GM21737 (cell line): ENCODE results near the gene DAO.
"Not testable (repeated sequence)": the region's sequence is repeated elsewhere in the genome, so short reads cannot be mapped to it uniquely, and the experiment has no call there.

ENCODE experiments used
- ATAC-seq: cut with Tn5 transposase; IDR thresholded peaks from one replicate; pipeline ENCODE4 v1.9.1; 2021; ENCODE audit warnings: mild to moderate bottlenecking, moderate library complexity; ENCODE audit not compliant: unreplicated experiment

The DAO gene

DNA sequence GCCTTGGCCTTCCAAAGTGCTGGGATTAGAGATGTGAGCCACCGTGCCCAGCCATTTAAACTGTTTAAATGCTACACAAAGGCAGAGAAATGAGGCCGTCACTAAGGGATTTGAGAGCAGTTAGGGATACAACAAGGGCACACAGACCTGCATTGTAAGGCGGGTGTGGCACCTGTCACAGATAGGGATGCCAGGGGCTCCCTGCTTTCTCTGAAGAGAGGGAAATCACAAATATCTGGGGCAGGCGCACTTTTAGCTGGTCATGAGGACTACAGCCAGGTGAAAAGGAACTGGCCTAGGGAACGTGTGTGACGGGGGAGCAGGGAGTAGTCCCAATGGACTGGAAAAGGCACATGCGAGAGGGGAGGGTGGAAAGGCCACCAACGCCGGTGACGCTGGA, 32.2 kb upstream of the DAO start:
- no peak for ATAC-seq

DNA sequence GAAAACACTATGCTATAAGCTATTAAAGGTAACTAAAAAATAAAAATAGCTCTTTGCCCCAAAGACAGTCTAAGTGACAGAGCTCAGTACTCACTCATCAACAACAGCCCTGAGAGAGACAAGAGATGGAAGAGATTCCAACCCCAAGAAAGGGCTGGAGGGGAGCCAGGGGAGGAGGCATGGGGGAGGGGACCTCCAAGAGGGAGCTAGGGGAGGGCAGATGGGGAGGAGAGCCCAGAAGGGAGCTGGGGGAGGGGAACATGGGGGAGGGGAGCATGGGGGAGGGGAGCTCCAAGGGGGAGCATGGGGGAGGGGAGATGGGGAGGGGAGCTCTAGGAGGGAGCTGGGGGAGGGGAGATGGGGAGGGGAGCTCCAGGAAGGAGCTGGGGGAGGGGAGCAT, 30.2 kb upstream of the DAO start:
- ATAC-seq = no peak

DNA sequence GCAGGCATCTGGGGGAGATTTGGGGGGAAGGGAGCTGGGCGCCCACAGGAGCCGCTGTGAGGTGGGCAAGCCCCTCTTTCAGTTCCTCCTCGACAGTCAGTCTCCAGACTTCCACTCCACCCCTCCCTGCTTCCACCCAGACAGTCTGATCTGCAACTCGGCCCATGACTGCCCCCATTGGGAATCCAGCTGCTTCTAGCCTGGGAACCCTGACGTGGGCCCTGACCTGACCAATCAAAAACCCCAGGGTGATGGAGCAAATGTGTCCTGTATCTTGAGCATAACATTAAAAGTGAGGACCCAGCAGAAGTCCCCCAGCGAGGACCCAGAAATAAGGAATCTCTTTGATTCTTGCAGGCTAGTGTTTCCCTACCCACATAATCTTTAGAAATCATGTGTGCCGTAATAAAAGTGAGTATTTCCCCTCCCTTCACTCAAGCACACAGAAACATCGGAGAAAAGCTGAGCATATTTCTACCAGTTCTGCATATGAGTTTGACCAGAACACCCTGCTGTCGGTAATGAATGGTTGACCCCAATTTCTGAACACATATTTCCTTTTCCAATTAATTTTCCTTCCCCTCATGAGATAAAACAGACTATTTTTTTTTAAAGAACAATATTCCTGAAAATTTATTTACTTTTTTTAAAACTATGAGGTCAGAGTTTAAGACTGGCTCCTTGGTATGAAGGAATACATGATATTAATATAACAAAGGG, 28.9 kb upstream of the DAO start:
- ATAC-seq = peak; percentile 58

- no peak for ATAC-seq
Measured at GRCh38 chr12:108852674-108853309, 27.1 kb upstream of the DAO start.

GRCh38 chr12:108853426-108853825, 26.5 kb upstream of the DAO start:
- no peak for ATAC-seq

GRCh38 chr12:108853981-108854446, 25.9 kb upstream of the DAO start:
- no peak for ATAC-seq

- no peak for ATAC-seq
Measured at GRCh38 chr12:108854451-108855283, 25.2 kb upstream of the DAO start.

GRCh38 chr12:108855284-108856169, 24.4 kb upstream of the DAO start:
- no peak for ATAC-seq

DNA sequence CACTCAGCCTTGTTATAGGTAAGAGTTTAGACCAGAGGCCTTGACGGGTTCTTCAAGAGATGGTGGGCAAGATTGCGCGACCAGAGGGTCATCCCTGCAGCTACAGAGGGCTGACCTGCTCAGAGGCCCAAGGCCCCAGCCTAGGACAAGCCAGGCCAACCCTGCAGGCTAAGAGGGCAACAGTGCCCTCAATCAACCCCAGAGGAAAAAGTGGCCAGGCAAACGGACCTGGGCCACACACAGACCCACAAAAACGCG, 23.8 kb upstream of the DAO start:
- no peak for ATAC-seq

GRCh38 chr12:108856428-108857157, 23.3 kb upstream of the DAO start:
- peak; percentile 23 for ATAC-seq

DNA sequence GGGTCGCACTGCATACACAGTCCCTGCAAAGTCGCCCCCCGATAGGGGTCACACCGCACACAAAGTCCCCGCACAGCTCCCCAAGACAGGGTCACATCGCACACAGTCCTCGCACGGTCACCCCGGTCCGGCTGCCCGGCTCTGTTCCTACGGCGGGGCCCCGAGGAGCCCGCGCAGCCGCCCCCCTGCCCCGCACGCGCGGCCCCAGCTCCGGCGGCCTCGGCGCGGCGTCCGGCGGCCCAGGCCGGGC, 22.8 kb upstream of the DAO start:
- ATAC-seq = peak; percentile 23

DNA sequence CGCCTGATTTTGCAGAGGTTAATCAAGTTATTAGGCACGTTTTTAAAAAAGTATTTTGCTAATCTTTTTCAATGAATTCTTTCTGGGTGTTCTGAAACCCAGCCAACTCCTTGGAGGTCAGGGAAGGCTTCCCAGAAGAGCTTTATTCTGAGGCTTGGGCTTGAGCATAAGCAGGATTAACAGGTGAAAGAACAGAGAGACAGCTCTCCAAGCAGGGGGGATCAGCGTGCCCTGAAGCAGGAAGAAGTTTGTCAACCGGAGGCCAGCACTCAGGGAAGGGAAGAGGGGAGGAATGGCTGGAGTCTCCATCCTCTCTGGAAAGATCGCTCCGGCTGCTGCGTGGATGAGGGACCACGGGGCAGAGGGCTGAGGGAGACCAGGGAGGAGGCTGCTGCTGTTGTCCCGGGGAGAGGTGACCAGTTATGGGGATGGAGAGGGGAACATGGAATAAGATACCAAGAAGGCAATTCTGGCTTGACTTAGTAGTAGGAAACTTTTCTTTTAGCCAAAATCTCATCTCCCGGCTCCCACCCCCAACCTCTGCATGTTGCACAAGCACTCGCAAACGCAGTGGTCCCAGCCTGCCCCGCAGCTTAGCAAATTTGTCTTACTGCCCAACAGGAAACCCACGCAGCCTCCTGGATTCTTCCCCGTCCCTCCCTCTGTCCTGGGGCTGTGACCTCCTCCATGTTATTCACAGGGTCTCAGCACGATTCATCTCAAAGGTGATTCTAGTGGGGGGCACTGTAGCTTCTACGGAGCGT, 21.4 kb upstream of the DAO start:
- ATAC-seq = no peak

DNA sequence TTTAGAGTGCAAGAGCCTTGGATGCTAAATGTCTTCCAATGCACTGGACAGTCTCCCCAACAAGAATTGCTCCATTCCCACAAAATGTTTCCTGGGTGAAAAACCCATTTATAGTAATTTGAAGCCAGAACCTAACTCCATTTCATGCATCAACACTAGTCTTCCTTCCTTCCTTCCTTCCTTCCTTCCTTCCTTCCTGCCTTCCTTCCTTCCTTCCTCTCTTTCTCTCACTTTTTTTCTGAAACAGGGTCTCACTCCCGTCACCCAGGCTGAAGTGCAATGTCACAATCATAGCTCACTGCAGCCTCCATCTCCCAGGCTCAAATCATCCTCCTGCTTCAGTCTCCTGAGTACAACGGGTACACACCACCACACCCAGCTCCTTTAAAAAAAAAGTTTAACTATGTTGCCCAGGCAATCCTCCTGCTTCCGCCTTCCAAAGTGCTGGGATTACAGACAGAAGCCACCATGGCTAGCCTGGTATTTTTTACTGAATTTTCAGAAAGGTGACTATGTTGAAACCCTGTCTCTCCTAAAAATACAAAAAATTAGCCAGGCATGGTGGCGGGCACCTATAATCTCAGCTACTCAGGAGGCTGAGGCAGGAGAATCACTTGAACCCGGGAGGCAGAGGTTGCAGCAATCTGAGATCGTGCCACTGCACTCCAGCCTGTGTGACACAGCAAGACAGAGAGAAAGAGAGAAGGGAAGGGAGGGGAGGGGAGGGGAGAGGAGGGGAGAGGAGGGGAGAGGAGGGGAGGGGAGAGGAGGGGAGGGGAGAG, 20.6 kb upstream of the DAO start:
- not testable (repeated sequence) for ATAC-seq

GRCh38 chr12:108859923-108860291, 20.0 kb upstream of the DAO start:
- no peak for ATAC-seq

DNA sequence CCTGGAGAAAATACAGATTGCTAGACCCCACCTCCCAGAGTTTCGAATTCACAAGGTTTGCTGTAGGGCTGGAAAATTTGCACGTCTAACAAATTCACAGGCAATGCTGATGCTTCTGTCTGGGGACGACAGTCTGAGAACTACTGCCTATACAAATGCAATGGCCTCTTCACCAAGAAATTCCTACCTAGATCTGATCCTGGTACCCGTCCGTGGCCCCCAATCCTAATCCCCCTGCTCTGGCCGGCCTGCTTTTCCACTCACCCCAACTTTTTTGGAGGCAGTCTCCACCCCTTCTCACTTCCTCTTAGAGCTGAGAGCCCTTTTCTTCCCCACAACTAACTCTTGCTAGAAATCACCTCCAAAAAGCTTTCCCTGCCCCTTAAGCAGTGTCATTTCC, 19.4 kb upstream of the DAO start:
- no peak for ATAC-seq

DNA sequence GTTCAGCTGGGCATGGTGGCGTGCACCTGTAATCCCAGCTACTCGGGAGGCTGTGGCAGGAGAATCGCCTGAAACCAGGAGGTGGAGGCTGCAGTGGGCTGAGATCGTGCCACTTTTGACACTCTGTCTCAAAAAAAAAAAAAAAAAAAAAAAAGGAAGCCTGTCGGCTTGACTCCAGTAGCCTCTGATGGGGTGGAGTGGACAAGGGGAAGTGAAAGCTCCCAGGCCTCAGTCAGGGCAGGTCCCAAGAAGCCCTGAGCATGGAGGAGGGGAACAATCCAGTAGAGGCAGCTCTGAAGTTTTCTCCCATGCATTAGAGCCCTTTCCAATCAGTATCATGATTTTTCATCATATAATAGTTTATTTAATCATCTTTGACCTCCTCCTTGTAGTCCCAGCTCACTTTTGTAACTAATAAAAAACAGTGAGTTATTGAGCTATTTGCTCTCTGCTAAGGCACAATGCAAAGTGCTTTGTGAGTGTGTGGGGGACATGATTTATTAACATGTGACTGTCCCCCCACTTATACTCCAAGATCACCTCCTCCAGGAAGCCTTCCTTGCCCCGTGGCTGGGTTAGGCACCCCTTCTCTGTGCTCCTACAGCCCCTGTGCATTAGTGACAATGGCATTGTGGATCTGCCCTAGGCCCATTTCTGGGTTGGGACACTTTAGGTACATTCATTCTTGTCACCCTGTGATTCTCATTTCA, 17.9 kb upstream of the DAO start:
- no peak for ATAC-seq

- ATAC-seq = no peak
Measured at GRCh38 chr12:108862588-108862959, 17.3 kb upstream of the DAO start.

DNA sequence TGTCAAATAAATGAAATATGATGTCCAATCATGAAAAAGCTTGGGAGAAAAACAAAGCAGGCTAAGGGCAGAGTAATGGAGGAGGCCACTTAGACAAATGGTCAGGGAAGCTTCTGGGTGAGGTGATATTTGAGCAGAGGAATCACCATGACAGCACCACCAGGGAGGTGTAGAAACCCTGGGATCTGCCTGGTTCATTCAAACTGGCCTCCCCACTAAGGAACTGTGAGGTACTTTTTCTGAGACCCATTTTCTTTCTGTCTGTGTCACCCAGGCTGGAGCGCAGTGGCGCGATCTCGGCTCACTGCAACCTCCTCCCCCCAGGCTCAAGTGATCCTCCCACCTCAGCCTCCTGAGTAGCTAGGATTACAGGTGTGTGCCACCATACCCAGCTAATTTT, 14.7 kb upstream of the DAO start:
- no peak for ATAC-seq

- ATAC-seq = not testable (repeated sequence)
Measured at GRCh38 chr12:108866083-108866482, 13.8 kb upstream of the DAO start.
